AG10803 (cell line): ENCODE results near the gene FARP2.
A peak's percentile ranks its signal among the peaks of the same experiment; 100 is the strongest.
"Not testable (repeated sequence)": the region's sequence is repeated elsewhere in the genome, so short reads cannot be mapped to it uniquely, and the experiment has no call there.

Experiments
- DNase-seq: peaks from one replicate; pipeline ENCODE4 v3.0.0; 2010; ENCODE audit warnings: low read depth
- H3K4me3 ChIP-seq: 2 replicates; pipeline ENCODE4 v1.5.1; 2011; ENCODE audit warnings: mild to moderate bottlenecking, low read length, control low read depth
- CTCF ChIP-seq: conservative IDR thresholded peaks from 2 replicates; pipeline ENCODE4 v1.5.1; 2011; ENCODE audit warnings: mild to moderate bottlenecking, low read length, control low read depth, inconsistent platforms

FARP2 gene

GRCh38 chr2:241317391-241317790, 38.7 kb upstream of the FARP2 start:
- no peak for DNase-seq
- TF ChIP-seq CTCF: no peak
- peak overlapping the region; percentile 88 for H3K4me3 ChIP-seq

GRCh38 chr2:241318830-241319229, 37.3 kb upstream of the FARP2 start:
- not testable (repeated sequence) for H3K4me3 ChIP-seq

GRCh38 chr2:241320394-241320793, 35.7 kb upstream of the FARP2 start:
- no peak for TF ChIP-seq CTCF
- no peak for DNase-seq
- H3K4me3 ChIP-seq: no peak overlapping the region

More at GRCh38 chr2:241318830-241319229, 37.3 kb upstream of the FARP2 start:
- not testable (repeated sequence) for DNase-seq

GRCh38 chr2:241321033-241321432, 35.1 kb upstream of the FARP2 start:
- H3K4me3 ChIP-seq: no peak overlapping the region
- TF ChIP-seq CTCF: no peak
- DNase-seq: no peak

- H3K4me3 ChIP-seq: no peak overlapping the region
- TF ChIP-seq CTCF: no peak
- DNase-seq: no peak
Observed at GRCh38 chr2:241321886-241322285, 34.2 kb upstream of the FARP2 start.

- no peak for DNase-seq
- no peak for TF ChIP-seq CTCF
- H3K4me3 ChIP-seq: no peak overlapping the region
Observed at GRCh38 chr2:241323778-241324177, 32.3 kb upstream of the FARP2 start.

- DNase-seq: no peak
- no peak for TF ChIP-seq CTCF
Observed at GRCh38 chr2:241324775-241325174, 31.3 kb upstream of the FARP2 start.

GRCh38 chr2:241325257-241325656, 30.8 kb upstream of the FARP2 start:
- no peak overlapping the region for H3K4me3 ChIP-seq
- DNase-seq: no peak
- no peak for TF ChIP-seq CTCF

More at GRCh38 chr2:241324775-241325174, 31.3 kb upstream of the FARP2 start:
- no peak overlapping the region for H3K4me3 ChIP-seq
